Fibroblast of lung (primary cell): ENCODE measurements around the gene ATG14.

Source experiments
- EZH2 ChIP-seq: IDR thresholded peaks from 2 replicates; pipeline ENCODE4 v1.5.1; 2012; ENCODE audit warnings: low read length, control low read depth, mild to moderate bottlenecking; ENCODE audit errors: missing control alignments
- TF ChIP-seq, protein P1 (sequence below), 2 donors: IDR thresholded peaks in 1 of 2; conservative IDR thresholded peaks in 1 of 2; 1 replicate in 1 of 2; 2 replicates in 1 of 2; pipeline ENCODE4 v1.5.1; 2011 to 2012; ENCODE audit warnings: low read length in 2 of 2, control low read depth in 1 of 2, inconsistent platforms in 1 of 2, low read depth in 1 of 2, mild to moderate bottlenecking in 1 of 2

DNA sequence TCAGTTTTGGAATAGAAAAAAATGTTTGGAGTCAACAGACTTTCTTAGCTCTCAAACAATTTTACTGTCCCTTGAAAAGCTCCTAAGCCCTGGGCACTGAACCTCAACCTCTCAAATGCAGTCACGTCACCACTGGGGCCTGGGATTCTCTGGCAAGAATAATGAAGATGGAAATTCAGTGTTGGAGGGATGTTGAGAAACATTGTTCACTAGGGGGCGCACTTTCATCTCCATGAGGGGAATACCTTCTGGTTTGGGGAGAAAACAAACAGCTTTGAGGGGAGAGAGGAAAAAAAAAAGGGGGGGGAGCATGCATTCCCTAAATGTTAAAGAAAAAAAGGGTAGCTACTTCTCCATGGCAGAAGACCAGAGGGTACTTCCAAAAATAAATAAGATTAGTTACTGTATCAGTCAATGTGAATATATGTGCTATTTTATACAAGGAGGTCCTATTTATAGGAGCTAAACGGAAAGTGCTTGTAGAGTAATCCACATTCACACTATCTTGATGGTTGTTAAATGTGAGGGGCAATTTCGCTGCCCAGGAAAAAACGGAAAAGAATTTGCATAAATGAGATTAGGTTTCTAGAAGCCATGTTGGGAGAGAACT is 34.6 kb upstream of the ATG14 start:
- TF ChIP-seq, protein P1, sequence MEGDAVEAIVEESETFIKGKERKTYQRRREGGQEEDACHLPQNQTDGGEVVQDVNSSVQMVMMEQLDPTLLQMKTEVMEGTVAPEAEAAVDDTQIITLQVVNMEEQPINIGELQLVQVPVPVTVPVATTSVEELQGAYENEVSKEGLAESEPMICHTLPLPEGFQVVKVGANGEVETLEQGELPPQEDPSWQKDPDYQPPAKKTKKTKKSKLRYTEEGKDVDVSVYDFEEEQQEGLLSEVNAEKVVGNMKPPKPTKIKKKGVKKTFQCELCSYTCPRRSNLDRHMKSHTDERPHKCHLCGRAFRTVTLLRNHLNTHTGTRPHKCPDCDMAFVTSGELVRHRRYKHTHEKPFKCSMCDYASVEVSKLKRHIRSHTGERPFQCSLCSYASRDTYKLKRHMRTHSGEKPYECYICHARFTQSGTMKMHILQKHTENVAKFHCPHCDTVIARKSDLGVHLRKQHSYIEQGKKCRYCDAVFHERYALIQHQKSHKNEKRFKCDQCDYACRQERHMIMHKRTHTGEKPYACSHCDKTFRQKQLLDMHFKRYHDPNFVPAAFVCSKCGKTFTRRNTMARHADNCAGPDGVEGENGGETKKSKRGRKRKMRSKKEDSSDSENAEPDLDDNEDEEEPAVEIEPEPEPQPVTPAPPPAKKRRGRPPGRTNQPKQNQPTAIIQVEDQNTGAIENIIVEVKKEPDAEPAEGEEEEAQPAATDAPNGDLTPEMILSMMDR (conservative IDR thresholded peaks at IDR 0.05 in 1 of 2, IDR thresholded peaks at IDR 0.05 in 1 of 2; ENCODE audit: low read depth in 1 of 2, low read length in 2 of 2) = peak; percentile 68 to 73
- no peak for TF ChIP-seq EZH2
